DLD1 (cell line): ENCODE data around the gene PCK1.

Experiments used
- in situ Hi-C: cut with HindIII; loops from 2 replicates; pipeline ENCODE4 v1.10.0; 2017; ENCODE audit warnings: low sequenced_read_pairs

PCK1 gene

DNA sequence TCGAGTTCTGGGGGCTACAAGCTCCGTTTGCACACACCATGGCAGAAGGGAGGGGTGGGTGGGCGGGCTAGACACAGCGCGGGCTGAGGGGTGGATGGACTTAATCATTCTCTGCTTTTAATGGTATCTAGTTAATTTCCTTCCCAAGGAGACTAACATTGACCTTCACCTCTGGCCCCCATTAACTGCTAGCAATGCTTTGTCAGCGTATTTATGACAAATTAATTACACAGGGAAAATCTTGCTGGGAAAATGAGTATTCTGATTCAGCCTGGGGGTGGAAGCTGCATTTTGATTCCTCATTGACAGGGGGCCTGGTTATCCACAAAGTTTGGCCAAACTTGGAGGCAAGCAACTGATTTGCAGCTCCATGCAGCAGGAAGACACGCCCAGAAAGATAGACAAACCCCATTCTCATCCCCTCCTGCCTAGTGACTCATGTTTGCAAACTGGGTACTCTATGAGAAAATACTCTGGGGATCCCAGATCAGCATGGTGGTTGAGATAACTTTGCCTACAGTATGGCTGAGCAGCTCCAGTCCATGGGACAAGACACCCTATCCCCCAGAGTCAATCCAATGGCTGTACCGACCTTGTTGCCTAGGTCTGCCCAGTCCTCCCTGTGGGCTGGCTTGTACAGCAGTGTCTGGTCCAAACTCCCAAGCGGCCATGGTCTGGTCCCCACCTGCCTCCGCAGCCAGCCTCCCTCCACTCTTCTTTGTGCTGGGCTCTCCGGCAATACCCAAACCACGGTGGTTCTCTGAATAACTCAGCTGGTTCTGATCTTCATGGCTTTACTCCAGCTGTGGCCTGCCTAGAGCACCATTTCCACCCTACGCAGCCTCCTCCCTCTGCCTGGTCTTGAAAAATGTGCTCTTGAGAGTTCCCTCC, 39.7 kb downstream of the PCK1 start:
- in situ Hi-C loops: loop anchor here (25.0 kb wide), 2 partner anchors 88 to 487 kb away; no protein-coding TSS in a partner anchor

DNA sequence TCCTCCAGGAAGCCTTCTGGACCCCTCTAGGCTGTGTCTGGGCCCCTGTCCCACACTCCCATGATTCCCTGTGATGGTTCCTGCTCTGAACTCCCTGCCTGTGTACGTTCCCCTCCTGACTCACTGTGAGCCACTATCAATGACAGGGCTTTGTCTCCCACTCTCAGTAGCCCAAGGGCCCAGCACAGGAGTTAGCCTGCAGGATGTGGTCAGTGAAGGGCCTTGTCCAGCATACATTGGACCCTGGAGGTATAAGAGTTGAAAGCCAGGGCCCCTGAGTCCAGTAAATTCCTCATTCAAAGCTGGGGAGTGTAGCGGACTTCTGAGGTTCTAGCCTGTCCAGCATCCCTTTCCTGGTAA, 40.3 kb downstream of the PCK1 start:
- in situ Hi-C loops: loop anchor here (25.0 kb wide), 2 partner anchors 89 to 486 kb away; no protein-coding TSS in a partner anchor

DNA sequence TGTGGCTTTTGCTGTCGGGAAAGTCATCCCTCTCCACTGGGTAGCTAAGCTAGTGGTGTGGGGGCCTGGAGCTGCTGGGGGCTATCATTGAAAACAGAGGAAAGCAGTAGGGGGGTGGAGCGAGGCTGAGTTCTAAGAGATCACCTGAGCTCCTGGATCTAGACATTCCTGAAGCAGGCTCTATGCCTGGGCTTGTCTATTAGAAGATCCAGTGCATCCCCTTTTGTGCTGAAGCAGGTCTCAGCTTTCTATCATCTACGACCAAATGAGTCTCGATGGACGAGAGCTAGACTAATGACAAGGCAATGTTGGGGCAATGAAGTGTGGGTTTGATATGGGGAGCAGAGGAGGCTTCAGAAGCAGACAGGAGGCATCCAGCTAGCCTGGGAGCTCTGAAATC, 40.8 kb downstream of the PCK1 start:
- in situ Hi-C loops: loop anchor here (25.0 kb wide), 2 partner anchors 89 to 486 kb away; no protein-coding TSS in a partner anchor

DNA sequence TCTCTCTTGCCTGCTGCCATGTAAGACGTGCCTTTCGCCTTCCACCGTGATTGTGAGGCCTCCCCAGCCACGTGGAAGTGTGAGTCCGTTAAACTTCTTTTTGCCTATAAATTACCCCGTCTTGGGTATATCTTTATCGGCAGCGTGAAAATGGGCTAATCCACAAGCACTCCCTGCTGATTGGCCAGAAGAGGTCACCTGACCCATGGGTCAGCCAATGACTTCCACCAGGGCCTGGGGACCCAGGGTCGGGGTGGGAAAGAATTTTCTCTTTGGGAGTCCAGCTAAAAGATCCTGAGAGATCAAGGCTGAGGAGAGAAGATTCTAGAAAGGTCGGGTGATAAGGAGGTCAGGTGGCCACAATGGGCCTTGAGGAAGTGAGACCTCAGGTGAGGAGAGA, 42.2 kb downstream of the PCK1 start:
- in situ Hi-C loops: loop anchor here (25.0 kb wide), 2 partner anchors 91 to 484 kb away; no protein-coding TSS in a partner anchor

DNA sequence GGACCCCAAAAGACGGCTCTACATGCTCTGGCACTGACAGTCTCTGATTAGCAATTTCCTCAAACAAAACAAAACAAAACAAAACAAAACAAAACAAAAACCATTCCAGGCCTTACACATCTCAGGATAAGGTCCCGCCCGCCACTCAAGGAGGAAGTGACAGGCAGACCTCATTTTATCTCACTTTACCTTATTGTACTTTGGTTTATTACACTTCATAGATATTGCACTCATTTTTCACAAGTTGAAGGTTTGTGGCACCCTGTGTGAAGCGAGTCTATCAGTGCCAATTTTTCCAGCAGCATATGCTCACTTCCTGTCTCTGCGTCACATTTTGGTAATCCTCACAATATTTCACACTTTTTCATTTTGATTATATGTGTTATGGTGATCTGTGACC, 44.1 kb downstream of the PCK1 start:
- in situ Hi-C loops: loop anchor here (25.0 kb wide), 2 partner anchors 93 to 482 kb away; no protein-coding TSS in a partner anchor

DNA sequence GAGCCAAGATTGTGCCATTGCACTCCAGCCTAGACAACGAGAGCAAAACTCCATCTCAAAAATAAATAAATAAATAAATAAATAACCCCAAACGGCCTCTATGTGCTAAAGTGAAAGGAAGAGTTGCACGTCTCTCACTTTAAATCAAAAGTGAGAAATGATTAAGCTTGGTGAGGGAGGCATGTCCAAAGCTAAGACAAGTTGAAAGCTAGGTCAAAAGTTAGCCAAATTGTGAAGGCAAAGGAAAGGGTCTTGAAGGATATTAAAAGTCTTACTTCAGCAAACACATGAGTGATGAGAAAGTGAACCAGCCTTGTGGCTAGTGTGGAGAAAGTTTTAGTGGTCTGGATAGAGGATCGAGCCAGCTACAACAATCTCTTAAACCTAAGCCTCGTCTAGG, 45.0 kb downstream of the PCK1 start:
- in situ Hi-C loops: loop anchor here (25.0 kb wide), 2 partner anchors 94 to 481 kb away; no protein-coding TSS in a partner anchor

DNA sequence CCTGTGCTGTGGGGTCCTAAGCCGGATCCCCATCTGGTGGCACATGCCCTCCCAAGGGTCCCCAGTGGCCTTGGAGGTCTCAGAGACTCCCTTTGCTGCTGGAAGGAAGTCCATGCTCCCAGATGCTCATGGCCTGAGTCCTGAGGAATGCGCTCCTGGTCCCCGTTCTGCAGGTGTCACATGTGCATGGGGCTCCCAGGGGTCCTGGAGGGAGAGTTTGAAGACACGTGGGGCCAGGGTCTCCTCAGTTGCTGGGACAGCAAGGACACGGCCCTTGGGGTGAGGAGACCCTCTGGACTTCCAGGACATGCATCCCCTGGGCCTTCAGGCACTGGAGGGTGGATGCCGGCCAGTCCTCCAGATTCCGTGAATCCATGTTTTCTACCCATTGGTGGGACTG, 47.6 kb downstream of the PCK1 start:
- in situ Hi-C loops: loop anchor here (25.0 kb wide), 2 partner anchors 96 to 479 kb away; no protein-coding TSS in a partner anchor

DNA sequence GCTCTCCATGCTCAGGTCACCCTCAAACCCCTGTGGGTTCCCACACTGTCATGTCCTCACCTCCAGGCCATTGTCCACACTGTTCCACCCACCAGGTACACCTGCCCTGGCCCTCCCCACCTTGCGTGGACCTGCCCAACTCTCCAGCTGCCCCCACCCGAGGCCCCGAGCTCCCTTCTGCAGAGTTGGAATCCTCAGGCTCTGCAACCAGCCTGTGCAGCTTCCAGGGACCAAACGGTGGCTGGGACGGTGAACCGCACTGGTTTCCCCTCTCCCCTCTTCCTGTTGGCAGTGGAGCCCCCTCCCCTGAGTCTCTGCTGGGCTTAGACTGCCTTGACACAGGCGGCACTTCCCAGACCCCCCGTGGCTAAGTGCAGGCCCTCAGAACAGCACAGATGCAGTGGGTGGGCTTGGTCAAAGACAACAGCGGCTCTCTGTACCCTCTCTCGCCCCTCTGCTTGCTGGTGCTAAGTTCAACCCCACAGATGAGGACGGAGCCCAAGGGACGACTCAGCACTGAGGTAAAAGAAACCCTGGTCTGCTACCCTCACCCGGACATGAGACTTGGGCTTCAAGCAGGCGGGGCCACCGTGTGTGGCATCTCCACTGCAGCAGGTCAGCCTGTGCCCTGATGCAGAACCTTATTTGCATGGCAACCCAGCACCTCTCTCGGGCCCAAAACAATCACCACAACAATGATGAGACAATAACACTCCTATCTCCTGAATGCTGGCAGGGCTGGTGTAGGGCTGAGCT, 48.4 kb downstream of the PCK1 start:
- in situ Hi-C loops: loop anchor here (25.0 kb wide), 2 partner anchors 97 to 478 kb away; no protein-coding TSS in a partner anchor

DNA sequence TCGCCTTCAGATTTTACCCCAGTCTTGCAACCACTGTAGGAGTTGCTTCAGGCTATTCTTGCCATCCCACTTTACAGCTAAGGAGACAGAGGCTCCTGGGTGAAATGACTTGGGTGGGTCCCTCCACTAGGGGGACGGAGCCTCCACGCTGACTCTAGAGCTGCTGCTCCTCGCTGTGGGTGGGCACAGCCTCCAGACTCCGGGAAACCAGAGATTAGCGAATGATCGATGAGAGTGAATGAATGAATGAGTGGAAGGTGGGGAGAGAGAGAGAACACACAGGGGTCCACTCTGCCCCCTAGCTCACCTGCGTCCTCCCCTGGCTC, 48.9 kb downstream of the PCK1 start:
- in situ Hi-C loops: loop anchor here (25.0 kb wide), 2 partner anchors 98 to 477 kb away; no protein-coding TSS in a partner anchor

DNA sequence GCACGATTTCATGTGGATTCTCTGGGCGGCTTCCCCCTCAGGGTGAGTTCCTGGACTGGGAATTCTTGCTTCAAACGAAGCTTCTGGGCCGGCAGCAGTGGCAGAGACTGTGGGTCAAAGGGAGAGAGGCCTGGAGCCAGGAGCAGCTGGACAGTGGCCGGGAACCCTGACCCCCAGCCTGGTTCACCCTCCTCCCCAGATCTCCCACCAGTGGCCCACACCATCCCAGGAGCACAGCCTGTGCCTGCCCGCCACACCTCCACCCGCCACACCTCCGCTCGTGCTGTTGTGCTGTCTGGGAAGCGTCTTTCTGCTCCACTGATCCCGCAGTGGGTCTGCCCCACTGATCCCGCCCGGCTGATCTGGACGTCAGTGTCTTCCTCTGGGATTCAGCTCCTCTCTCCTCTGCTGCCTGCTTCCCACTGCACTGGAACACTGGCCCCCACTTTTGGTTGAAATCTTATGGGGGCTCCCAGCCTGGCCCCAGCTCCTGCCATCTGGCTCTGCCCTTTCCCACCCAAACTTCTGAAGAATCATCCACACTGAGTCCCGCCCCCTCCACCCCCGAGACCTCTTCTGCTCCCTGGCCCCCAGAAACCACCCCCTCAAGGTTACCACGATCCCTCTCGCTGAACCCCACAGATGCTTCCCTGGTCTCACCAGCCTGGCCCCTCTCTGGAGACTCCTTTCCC, 49.5 kb downstream of the PCK1 start:
- in situ Hi-C loops: loop anchor here (25.0 kb wide), 2 partner anchors 98 to 477 kb away; no protein-coding TSS in a partner anchor

DNA sequence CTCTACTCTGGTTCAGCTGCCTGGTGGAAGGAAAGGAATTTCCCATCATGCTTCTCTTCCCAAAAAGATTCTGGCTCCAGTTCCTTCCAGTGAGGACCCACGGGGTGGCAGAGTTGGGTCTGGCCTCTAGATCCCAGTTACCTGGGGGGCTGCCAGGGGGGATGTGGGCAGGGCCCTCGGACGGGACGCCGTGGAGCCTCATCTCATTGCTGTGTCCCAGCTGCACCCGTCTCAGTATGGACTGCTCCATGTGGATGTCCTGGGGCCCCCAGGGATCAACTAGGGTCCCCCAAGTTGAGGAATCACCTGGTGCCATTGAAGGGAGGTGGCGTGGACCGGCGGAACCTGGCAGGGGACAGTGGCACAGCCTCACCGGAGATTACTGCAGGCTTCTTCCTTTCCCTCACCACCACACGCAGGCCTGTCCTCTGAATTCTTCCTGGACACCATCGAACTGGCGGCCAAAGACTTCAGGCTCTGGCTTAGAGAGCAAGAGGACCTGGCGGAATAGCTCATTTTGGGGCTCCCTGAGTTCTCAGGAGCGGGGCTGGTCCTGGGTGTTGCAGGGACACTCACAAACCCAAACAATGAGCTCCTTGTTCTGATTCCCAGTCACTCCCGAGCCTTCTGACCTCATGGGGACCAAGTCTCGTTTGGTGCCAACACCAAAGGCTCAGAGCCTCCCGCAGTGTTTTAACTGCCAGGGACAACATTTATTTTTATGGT, 50.8 kb downstream of the PCK1 start:
- in situ Hi-C loops: loop anchor here (25.0 kb wide), 2 partner anchors 99 to 476 kb away; no protein-coding TSS in a partner anchor

DNA sequence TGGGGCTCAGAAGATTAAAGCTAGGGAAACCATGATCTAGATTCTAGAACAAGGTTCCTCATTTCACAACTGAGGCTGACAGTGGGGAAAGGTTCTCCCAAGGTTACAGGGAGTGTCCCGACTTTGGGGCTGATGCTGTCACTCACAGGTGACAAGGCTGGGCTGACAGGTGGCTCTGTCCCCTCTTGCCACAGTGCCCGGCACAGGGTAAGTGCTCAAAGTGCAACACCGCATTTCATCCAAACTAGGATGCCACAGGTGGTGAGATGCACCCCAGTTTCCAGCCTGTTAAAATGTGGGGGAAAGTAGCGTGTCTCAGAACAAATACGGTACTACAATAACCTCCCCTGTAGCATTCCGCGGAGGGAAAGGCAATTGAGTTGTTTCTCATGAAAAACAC, 51.5 kb downstream of the PCK1 start:
- in situ Hi-C loops: loop anchor here (25.0 kb wide), 2 partner anchors 100 to 475 kb away; no protein-coding TSS in a partner anchor

DNA sequence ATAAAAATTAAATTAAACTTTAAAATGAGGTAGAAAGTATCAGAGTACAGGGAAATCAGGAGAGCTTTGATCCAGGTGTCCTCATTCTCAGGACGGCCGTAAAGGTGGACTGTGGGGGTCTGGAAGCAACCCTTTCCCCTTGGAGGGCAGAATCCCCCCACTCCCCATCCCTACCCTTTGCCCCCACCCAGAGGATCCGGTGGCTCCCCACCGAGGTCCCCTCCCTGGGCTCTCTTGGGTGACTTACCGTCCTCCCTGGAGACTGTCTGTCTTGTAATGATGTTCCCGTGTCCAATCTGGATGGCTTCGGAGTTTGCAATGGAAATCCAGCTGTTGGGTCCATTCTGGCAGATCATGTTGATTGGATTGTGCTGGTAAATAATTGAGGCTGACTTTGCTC, 52.0 kb downstream of the PCK1 start:
- in situ Hi-C loops: loop anchor here (25.0 kb wide), 2 partner anchors 101 to 474 kb away; no protein-coding TSS in a partner anchor

DNA sequence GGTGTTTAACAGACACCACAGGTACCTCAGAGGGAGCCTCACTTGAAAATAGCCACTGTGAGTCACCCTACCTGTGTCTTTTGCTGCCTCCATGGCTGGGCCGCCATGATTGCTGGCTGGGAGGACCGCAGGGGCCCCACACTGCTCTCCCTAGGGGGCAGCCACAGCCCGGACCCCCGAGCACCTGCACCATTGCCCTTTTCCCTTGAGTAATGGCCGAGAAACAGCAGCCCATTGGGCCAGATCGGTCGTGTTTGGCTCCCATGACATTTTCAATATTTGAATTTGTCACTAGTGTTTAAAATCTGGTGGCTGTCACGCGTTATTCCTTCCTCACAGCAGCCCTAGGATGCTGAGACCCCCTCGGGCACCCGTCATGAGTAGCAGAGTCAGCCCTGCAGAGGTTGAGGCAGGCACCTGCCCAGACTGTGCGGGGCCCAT, 52.6 kb downstream of the PCK1 start:
- in situ Hi-C loops: loop anchor here (25.0 kb wide), 2 partner anchors 101 to 474 kb away; no protein-coding TSS in a partner anchor

DNA sequence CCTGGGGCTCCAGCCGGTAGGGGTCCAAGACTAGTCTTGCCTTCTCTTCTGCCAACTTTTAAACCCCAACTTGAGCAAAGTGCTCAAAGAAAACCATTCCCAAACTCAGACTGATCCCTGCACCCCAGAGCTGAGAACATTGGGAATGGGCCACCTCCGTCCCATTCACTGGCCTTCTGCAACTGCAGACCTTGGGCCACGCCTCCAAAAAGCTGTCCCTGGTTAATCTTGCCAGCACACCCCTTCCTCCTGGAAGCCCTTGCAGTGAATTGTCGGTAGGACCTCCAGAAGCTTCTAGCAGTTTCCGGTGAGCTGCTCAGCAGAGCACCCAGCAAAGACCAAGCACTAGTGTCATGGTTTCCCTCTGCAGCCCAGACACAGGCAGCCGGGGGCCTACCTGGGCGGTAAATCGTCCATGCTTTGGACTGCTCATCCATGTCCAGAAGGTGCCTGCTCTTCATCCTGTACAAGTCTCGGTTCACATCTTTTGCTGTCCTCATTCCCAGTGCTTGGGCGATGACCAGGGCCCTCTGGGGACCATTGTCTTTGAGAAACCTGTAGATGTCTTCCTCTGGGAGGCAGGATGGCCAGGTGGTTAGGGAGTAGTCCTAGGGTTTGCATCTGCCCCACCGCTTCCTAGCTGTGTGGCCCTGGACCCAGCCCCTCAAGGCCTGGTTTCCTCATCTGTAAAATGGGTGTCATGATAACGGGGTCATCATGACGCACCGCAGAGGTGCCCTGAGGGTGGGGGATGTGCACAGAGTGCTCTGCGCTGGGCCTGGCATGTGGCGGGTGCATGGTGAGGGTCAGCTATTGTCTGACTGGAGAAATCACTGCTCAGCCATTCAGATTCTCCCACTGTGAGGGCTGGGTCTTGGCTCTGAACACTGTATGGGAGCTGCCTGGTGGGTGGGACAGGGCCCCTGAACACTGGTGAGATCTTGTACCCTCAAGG, 53.9 kb downstream of the PCK1 start:
- in situ Hi-C loops: loop anchor here (25.0 kb wide), 2 partner anchors 102 to 473 kb away; no protein-coding TSS in a partner anchor

DNA sequence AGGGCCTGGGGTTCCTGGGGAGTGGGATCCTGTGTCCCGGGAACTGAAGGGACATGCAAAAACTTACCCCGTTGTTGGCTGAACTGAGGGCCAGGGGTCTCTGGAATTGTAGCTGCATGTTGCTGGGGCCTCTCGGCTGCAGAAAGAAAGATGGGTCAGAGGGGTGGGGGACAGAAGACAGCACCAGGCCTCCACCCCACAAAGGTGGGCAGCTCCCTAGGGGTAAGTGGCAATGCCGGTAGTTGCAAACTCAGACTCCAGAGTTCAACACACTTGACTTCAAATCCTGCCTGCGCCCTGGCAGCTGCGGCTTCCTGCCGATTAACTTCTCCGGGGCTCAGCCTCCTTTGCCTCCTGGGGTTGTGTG, 54.5 kb downstream of the PCK1 start:
- in situ Hi-C loops: loop anchor here (25.0 kb wide), 2 partner anchors 103 to 472 kb away; no protein-coding TSS in a partner anchor

DNA sequence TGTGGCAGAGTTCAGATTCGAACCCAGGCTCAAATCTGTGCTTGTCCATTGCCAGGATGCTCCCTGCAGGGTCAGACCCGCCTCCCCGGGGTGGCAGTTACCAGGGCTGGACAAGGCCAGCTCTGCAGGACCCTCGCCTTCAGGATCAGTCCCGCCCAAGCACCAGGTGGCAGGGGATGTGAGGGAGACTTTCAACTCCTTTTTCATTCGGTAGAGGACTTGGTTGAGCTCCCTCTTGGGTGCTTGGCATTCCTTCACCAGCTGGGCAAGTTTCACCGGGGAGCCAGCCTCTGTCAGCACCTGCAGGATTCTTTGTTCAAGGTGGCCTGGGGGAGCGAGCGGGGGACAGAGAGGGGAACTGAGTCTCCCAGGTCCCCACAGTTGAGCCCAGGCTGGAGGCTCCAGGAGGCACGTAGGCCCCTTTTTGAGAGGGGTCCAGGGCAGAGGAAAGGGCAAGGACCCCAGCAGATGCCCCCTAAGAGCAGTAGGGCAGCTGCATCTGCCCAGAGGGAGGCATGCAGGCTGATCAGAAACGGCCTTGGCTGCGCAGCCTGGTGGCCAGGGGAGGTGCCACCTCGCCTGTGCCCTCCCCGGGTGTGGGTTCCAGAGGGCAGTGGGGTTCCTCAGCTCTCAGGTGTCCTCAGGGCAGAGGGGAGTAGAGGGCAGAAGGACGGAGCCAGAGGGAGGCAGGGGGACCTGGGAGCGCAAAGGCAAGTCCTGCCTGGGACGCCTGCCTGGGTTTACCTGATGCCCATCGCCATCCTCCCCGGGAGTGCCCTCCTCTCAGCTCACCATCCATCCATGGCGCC, 55.4 kb downstream of the PCK1 start:
- in situ Hi-C loops: loop anchor here (25.0 kb wide), 2 partner anchors 104 to 471 kb away; no protein-coding TSS in a partner anchor
